Effector memory CD4-positive, alpha-beta T cell (primary cell): ENCODE data around the gene NUDT14.

Source experiments
- DNase-seq, 3 donors: peaks; one replicate each; pipeline ENCODE4 v3.0.0-alpha.2; 2020
- H3K27ac ChIP-seq: 2 replicates; pipeline ENCODE4 v1.7.0; 2013; ENCODE audit warnings: mild to moderate bottlenecking, low read length, moderate library complexity; ENCODE audit not compliant: insufficient read depth, poor library complexity, severe bottlenecking
- H3K27me3 ChIP-seq: replicated peaks from 2 replicates; pipeline ENCODE4 v1.7.0; 2013; ENCODE audit warnings: mild to moderate bottlenecking, low read length; ENCODE audit not compliant: insufficient read depth, control insufficient read depth, poor library complexity, severe bottlenecking
- H3K36me3 ChIP-seq: 2 replicates; pipeline ENCODE4 v1.7.0; 2013; ENCODE audit warnings: mild to moderate bottlenecking, low read length, moderate library complexity; ENCODE audit not compliant: control insufficient read depth, insufficient read depth
- H3K4me1 ChIP-seq: 2 replicates; pipeline ENCODE4 v1.7.0; 2013; ENCODE audit warnings: low read length, mild to moderate bottlenecking; ENCODE audit not compliant: control insufficient read depth, insufficient read depth, poor library complexity, severe bottlenecking
- H3K4me3 ChIP-seq: 2 replicates; pipeline ENCODE4 v1.7.0; 2013; ENCODE audit warnings: low read length, low read depth, mild to moderate bottlenecking; ENCODE audit not compliant: insufficient read depth, poor library complexity, severe bottlenecking
- H3K9me3 ChIP-seq: 2 replicates; pipeline ENCODE4 v1.7.0; 2013; ENCODE audit warnings: mild to moderate bottlenecking, low read length, moderate library complexity; ENCODE audit not compliant: control insufficient read depth

The NUDT14 gene

GRCh38 chr14:105187935-105188524 lies 6.9 kb upstream of the NUDT14 start:
- Histone ChIP-seq H3K4me3 (no peak overlapping the region), H3K27ac (no peak overlapping the region), H3K36me3 (no peaks in the 10 kb centered on the region), H3K27me3 (no peaks in the 10 kb centered on the region), H3K9me3 (no peaks in the 10 kb centered on the region), H3K4me1 (peaks cover 4% of the 10 kb centered on the region)
- no peak for DNase-seq

GRCh38 chr14:105187116-105187515 lies 6.0 kb upstream of the NUDT14 start:
- Histone ChIP-seq H3K4me3 (no peak overlapping the region), H3K36me3 (no peaks in the 10 kb centered on the region), H3K4me1 (peaks cover 3% of the 10 kb centered on the region), H3K27me3 (no peaks in the 10 kb centered on the region), H3K27ac (no peak overlapping the region), H3K9me3 (no peaks in the 10 kb centered on the region)
- DNase-seq = no peak

GRCh38 chr14:105185973-105186372 lies 4.9 kb upstream of the NUDT14 start:
- Histone ChIP-seq H3K27me3 (no peaks in the 10 kb centered on the region), H3K4me3 (no peak overlapping the region)
- no peak for DNase-seq

GRCh38 chr14:105185001-105185400 lies 3.9 kb upstream of the NUDT14 start:
- H3K9me3 ChIP-seq = no peaks in the 10 kb centered on the region
- H3K27ac ChIP-seq = no peak overlapping the region
- DNase-seq = no peak
- H3K36me3 ChIP-seq = no peaks in the 10 kb centered on the region
- H3K4me1 ChIP-seq = peaks cover 13% of the 10 kb centered on the region
- no peak overlapping the region for H3K4me3 ChIP-seq
- H3K27me3 ChIP-seq = no peaks in the 10 kb centered on the region

More at GRCh38 chr14:105185973-105186372, 4.9 kb upstream of the NUDT14 start:
- Histone ChIP-seq H3K36me3 (no peaks in the 10 kb centered on the region), H3K4me1 (peaks cover 8% of the 10 kb centered on the region), H3K9me3 (no peaks in the 10 kb centered on the region), H3K27ac (no peak overlapping the region)

- Histone ChIP-seq H3K27me3 (no peaks in the 10 kb centered on the region), H3K27ac (no peak overlapping the region), H3K4me1 (peaks cover 13% of the 10 kb centered on the region), H3K4me3 (no peak overlapping the region), H3K36me3 (no peaks in the 10 kb centered on the region), H3K9me3 (no peaks in the 10 kb centered on the region)
- DNase-seq = no peak
These were observed 3.3 kb upstream of the NUDT14 start for GRCh38 chr14:105184461-105184860.

GRCh38 chr14:105182296-105183020 lies 1.3 kb upstream of the NUDT14 start:
- Histone ChIP-seq H3K27me3 (no peaks in the 10 kb centered on the region), H3K36me3 (no peaks in the 10 kb centered on the region), H3K27ac (no peak overlapping the region), H3K4me3 (no peak overlapping the region), H3K9me3 (no peaks in the 10 kb centered on the region), H3K4me1 (peaks cover 13% of the 10 kb centered on the region)
- DNase-seq = no peak

- Histone ChIP-seq H3K27ac (no peak overlapping the region), H3K4me3 (no peak overlapping the region), H3K27me3 (no peaks in the 10 kb centered on the region), H3K4me1 (peaks cover 13% of the 10 kb centered on the region), H3K36me3 (no peaks in the 10 kb centered on the region), H3K9me3 (no peaks in the 10 kb centered on the region)
- DNase-seq = no peak
These were observed 610 bp upstream of the NUDT14 start for GRCh38 chr14:105181549-105182295.

GRCh38 chr14:105179191-105179590 lies 1.9 kb downstream of the NUDT14 start:
- no peaks in the 10 kb centered on the region for H3K9me3 ChIP-seq
- peaks cover 24% of the 10 kb centered on the region for H3K4me1 ChIP-seq
- H3K27me3 ChIP-seq = no peaks in the 10 kb centered on the region
- H3K4me3 ChIP-seq = no peak overlapping the region
- H3K27ac ChIP-seq = no peak overlapping the region
- no peaks in the 10 kb centered on the region for H3K36me3 ChIP-seq
- DNase-seq = no peak

GRCh38 chr14:105178868-105179140 lies 2.3 kb downstream of the NUDT14 start:
- no peak overlapping the region for H3K27ac ChIP-seq
- no peaks in the 10 kb centered on the region for H3K9me3 ChIP-seq
- H3K4me1 ChIP-seq = peaks cover 28% of the 10 kb centered on the region
- no peaks in the 10 kb centered on the region for H3K27me3 ChIP-seq
- no peaks in the 10 kb centered on the region for H3K36me3 ChIP-seq
- no peak for DNase-seq
- no peak overlapping the region for H3K4me3 ChIP-seq
